AG09319 (cell line): ENCODE data around the gene CD200.

ENCODE experiments used
- DNase-seq: peaks from one replicate; pipeline ENCODE4 v3.0.0-alpha.2; 2010; ENCODE audit warnings: low read depth; ENCODE audit errors: extremely low read depth
- TF ChIP-seq, protein P1 (sequence below): IDR thresholded peaks from 2 replicates; pipeline ENCODE4 v1.5.1; 2011; ENCODE audit warnings: low read depth, mild to moderate bottlenecking, inconsistent platforms, low read length, moderate library complexity

The CD200 gene

DNA sequence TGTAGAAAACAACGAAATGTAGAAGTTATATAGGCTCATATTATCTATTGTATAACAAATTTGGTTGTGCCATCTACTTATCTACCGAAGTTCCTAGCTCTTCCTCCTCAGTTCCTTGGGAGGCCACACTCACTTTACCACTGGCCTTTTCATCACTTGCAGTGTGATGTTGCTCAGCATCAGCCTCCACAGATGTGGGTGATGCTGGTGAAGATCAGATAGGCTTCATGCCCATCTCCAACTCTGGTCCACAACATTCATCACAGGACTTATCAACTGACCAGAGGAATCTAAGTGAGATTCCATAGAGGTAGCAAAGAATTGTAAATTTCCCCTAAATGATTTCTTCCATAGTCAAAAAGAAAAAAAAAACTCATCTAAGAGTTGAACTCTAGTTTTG lies 8.4 kb downstream of the CD200 start:
- TF ChIP-seq, protein P1, sequence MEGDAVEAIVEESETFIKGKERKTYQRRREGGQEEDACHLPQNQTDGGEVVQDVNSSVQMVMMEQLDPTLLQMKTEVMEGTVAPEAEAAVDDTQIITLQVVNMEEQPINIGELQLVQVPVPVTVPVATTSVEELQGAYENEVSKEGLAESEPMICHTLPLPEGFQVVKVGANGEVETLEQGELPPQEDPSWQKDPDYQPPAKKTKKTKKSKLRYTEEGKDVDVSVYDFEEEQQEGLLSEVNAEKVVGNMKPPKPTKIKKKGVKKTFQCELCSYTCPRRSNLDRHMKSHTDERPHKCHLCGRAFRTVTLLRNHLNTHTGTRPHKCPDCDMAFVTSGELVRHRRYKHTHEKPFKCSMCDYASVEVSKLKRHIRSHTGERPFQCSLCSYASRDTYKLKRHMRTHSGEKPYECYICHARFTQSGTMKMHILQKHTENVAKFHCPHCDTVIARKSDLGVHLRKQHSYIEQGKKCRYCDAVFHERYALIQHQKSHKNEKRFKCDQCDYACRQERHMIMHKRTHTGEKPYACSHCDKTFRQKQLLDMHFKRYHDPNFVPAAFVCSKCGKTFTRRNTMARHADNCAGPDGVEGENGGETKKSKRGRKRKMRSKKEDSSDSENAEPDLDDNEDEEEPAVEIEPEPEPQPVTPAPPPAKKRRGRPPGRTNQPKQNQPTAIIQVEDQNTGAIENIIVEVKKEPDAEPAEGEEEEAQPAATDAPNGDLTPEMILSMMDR, result no peak
- DNase-seq, result no peak

DNA sequence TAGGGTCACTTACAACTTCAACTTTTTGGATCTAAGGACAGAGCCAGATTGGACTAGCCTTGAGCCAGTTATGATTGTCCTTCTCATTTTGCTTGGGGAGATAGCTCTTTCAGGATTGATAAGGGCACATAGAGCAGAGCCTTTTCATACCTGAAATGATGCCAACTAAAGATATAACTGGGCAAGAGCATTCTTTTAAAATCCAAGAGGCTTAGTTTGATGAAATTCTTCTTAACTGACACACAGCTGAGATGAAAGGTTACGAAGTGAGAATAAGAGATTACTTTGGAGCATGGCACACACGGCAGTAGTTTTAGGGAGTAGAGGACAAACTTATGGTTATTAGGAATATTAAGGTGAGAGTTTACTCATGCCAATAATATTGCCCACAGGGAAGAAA lies 12.7 kb downstream of the CD200 start:
- TF ChIP-seq, protein P1, result no peak

DNA sequence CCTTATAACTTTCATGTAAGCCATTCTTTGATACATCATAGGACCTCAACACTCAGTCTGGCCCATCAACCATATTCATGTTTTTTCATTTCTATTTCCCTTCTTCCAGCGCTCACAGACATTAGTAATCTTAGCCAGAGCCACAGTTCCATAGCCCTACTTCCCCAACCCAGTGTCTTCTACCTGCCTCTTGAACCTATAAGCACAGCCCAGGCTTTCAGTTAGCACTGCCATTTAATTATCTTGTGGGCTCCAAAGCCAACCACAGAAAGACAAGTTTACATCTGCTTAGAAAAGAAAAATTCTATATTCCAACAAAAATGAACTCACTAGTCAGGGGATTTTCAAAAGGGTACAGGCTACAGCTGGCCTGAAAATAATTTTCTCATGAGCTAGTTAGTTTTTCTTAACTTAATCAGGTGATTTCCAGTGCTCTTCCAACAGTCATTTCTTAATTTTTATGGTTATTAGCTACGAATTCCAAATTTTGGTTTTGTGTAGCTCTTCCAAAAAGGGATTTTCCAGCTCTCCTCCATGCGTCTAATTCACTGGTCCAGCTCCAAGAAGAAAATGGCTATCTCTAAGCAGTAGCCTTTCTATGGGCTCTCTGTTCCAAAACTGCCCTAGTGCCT lies 13.7 kb downstream of the CD200 start:
- no peak for DNase-seq
- TF ChIP-seq, protein P1, result no peak

More for the DNA sequence above, 12.7 kb downstream of the CD200 start:
- no peak for DNase-seq

DNA sequence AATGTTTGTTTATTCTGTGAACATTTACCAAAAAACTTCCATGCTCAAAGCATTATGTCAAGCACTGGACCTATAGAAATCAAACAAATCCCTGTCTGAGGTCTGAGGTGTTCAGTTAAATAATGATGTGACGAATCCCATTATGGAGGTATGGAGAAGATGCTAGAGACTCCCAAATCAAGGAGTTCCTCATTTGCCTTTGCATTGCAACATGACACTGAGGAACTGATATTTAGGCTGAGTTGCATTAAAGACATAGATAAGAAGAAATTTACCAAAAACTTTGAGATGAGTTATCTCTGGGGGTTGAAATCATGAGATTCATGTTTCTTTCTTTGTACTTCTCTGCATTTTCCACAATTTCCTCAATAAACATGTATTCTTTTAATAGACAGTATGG lies 16.0 kb downstream of the CD200 start:
- no peak for DNase-seq
- TF ChIP-seq, protein P1, result no peak

DNA sequence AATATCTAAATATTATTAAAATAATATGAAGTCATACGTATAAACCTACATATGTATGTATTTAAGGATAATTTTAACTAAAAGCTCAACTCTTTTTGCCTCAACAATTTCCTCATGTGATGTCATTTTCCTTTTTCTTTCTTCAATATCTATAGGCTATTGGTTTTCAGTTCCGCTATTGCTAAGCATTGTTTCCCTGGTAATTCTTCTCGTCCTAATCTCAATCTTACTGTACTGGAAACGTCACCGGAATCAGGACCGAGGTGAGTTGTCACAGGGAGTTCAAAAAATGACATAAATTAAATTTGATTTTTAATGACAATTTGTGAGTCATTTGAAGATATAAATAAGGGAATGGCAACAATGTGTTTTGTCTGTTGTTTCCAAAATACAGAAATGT lies 16.6 kb downstream of the CD200 start:
- DNase-seq, result no peak
- TF ChIP-seq, protein P1, result no peak

DNA sequence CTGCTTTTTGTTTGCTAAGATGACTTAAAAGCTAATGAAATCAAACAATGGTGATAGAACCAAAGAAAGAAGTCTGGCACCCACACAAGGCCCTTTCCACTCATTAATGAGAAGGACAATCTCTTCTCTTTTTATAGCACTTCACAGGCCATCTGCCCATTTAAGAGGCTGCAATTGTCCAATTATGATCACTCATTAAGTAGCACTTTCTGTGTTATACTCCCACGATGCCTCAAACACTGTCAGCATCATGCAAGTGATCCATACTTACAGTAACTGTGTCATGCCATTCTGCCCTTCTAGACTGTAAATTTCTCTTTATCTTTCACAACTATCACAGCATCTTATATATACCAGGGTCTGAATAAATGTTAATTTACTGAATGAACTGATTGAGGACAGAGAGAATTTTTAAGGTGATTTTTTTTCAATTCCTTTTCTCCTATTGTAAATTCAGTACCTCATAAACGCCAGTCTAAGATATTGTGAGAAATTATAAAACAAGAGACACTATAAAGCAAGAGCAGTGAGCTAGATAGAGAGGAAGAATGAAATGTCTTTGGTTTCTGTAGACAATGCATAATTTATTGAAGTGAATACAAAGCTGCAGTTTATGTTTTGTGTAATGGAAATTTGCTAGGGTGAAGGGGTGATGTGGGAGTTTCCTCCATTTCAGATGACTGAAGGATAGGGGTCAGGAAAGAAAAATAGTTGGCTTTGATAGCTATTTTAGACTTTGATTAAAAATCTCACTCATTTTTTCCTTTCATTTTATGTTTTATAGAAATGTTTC lies 17.3 kb downstream of the CD200 start:
- TF ChIP-seq, protein P1, result no peak
- no peak for DNase-seq

DNA sequence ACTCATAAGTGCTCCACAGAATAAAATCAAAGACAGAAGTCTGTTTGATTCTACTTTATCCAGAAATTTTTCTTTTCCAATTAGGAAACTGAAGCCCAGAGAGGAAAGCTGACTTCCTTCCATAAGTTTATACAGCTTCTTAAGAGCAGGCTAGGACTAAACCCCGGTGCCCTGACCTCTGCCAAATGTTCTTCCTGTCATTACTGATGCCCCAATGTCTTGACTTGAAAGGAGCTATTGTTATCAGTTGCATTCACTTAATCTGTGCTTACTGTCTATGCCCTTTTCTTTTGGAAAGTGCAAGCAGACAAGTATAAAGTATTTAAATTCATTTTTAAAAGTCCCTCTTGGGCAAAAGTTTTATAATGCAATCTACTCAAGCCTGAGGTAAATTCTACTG lies 18.1 kb downstream of the CD200 start:
- TF ChIP-seq, protein P1, result no peak

More for the DNA sequence above, 18.1 kb downstream of the CD200 start:
- DNase-seq, result no peak
